ELF-1 (cell line): Measurements from ENCODE around the gene GNL2.
"Not testable (repeated sequence)": the region's sequence is repeated elsewhere in the genome, so short reads cannot be mapped to it uniquely, and the experiment has no call there.

Experiments used
- DNase-seq: peaks from one replicate; pipeline ENCODE4 v3.0.0-alpha.2; 2016; ENCODE audit warnings: low read depth, low spot score

GNL2 gene

DNA sequence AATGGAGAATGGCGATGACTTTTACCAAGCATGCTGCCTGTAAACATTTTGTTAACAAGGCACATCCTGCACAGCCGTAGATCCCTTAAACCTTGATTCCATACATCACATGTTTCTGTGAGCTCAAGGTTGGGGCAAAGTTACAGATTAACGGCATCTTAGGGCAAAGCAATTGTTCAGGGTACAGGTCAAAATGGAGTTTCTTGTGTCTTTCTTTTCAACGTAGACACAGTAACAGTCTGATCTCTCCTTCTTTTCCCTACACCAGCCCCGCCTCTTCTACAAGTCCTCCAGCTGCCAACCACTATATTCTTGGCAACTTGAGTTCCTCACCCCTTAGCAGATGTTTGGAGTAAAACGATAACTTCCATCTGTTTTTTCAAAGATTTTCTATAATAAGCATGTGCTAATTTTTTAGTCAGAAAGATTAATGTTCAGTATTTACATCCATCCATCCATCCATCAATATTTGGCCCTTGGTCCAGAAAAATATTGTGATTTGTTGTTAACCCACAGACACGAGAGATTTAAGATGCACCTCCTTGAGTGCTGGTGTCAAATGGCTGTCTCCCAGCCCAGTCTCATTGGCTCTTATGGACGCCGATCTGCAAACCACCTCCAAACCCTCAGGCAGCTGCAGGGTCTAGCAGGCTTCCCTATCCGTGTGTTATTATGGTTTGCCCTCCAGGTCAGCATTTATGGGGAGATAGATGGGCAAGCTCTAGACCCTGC is 35.2 kb downstream of the GNL2 start:
- no peak for DNase-seq

GRCh38 chr1:37559957-37560379 is 35.8 kb downstream of the GNL2 start:
- DNase-seq: not testable (repeated sequence)

- no peak for DNase-seq
Measured at GRCh38 chr1:37559080-37559479, 36.7 kb downstream of the GNL2 start.

DNA sequence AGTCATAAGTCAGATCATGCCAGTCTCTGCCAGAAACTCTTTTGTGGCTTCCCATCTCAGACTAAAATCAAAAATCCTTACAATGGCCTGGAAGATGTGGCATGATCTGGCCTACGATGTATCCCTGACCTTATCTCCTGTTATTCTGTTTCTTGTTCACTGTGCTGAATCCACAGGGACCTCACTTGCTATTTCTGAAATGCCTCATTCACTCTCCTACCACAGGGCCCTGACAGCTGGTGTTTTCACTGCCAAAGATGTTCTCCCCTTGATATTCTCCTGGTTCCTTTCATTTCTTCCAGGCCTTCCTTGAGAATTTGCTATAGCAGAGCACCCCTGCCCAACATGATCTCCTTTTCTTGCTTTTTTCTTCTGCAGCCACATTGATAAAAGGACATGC is 37.3 kb downstream of the GNL2 start:
- DNase-seq: no peak

DNA sequence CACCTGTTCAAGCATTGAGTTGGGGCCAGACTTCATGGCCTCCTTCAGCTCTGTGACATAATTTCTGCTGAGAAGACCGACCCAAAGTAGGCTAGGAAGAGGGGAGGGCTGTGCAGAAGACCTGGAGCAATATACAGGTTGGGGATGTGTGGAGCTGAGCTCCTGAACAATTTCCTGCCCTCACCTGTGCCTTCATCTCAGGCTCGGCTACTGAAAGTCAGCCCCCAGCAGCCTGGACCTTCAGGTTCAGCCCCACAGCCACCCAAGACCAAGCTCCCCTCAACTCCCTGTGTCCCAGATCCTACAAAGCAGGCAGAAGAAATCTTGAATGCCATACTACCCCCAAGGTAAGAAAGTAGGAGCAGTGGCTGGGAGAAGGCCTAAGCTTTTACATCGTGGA is 38.3 kb downstream of the GNL2 start:
- no peak for DNase-seq

- peak; percentile 97 for DNase-seq
Measured at GRCh38 chr1:37556712-37557196, 39.0 kb downstream of the GNL2 start, which contains the start of gene DNALI1. DNALI1 (plus strand) TSS chr1:37556940; CDS start chr1:37556995, 55 bp downstream.

- DNase-seq: peak; percentile 94
Measured at GRCh38 chr1:37553927-37554808, 41.6 kb downstream of the GNL2 start, which contains the start of gene SNIP1. SNIP1 (minus strand) TSS chr1:37554293; CDS start chr1:37554229, 64 bp downstream.

DNA sequence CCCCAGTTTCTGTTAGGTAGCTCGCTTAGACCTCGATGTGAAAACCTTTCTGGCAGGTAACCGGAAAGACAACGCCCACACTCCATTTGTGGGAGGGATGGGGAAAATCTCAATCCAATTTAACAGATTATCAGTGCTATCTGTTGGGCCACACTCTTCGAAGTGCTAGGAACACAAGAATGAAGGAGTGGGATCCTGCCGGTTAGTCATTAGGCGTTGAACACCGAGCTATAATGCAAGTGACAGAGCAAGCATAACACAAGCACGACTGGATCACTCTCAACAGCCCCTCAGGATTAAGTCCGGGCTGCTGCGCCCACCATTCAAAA is 42.2 kb downstream of the GNL2 start:
- no peak for DNase-seq

DNA sequence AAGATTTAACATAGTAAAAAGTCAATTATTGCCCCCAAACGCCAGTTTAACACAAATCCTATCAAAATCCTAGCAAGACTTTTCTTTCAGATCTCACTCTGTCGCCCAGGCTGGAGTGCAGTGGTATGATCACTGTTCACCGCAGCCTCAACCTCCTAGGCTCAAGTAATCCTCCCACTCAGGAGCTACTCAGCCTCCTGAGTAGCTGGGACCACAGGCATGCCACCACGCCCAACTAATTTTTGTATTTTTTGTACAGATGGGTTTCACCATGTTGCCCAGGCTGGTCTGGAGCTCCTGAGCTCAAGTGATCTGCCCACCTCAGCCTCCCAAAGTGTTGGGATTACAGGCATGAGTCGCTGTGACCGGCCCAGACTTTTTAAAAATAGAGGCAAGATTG is 46.4 kb downstream of the GNL2 start:
- DNase-seq: no peak

DNA sequence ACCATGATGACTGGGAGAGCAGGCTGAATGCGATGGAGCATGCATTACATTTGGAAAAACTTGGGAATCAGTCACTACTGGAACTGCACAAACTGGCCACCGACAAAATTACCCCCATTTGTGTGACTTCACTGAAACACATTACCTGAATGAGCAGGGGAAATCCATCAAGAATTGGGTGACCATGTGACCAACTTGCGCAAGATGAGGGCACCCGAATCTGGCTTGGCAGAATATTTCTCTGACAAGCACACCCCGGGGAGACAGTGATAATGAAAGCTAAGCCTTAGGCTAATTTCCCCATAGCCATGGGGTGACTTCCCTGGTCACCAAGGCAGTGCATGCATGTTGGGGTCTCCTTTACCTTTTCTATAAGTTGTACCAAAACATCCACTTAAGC is 50.7 kb downstream of the GNL2 start:
- DNase-seq: no peak

DNA sequence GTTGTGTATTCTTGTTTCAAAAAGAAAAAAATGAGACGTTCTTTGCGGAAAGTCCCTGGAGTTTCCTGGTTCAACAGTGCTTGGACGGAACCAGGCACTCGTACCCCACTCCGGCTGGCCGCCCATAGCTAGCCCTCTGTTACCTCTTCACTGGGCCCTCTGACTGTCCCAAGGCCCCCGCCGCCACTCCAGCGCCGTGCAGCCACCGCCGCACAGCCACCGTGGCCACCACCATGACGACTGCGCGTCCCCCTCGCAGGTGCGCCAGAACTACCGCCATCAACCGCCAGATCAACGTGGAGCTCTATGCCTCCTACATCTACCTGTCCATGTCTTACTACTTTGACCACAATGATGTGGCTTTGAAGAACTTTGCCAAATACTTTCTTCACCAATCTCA is 51.2 kb downstream of the GNL2 start:
- no peak for DNase-seq

DNA sequence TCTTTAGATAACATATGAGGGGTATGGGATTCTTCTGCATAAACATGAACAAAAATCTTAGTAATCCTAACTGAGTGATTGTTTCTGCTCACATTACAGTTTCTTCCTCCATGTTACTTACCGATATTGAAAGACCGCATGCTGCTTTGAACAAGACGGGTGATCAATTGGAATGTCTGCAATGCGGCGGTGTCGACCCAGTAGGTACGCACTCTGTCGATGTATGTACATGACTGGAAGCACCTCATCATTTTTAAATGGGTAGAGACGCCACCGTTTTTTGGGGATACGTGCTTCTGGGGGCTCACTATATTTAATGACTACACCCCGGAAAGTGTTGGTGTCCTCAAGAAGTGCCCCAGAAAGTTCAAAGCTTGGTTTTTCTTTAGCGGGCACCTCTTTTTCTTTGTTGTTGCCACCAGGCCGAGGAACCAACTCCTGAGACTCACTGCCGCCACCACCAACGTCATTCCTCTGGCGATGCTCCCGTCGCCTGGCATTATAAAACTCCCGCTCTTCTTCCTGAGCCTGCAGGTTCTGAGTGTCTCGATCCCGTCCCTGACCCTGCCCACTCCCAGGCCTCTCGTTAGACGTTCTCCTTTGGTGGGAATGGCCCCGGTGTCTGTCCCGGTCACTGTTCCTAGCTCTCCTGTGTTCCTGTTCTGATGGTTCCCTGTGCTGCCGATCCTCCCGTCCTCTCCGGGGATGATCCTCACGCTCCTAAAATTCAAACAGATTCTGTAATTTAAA is 55.5 kb downstream of the GNL2 start:
- DNase-seq: no peak

DNA sequence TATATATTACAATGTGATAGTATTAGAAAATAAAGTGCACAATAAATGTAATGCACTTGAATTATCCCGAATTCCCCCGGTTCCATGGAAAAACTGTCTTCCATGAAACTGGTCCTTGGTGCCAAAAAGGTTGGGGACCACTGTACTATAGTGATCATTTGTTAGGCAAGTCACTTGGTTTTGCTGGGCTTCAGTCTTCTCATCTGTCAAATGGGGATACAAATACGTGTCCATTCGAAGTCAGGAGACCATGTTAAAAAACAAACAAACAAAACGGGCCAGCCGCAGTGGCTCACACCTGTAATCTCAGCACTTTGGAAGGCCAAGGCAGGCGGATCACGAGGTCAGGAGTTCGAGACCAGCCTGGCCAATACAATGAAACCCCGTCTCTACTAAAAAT is 56.6 kb downstream of the GNL2 start:
- not testable (repeated sequence) for DNase-seq

DNA sequence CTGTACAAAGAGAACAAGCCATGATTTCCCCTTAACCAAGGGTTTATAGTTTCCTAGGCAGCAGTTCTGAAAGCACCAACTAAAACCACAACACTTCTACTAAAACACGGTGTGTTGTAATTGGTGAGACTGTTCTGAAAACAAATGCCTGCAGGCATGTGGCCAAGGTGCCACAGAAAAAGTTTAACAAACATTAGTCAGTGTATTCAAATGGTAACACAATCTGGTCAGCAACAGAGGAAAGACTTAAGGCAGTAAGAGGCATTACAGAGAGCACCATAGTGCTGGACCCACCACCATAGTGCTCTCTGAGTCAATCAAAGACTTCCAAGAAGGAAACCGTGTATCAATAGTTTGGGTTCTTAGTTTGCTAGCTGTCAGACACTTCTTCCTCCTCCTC is 58.4 kb downstream of the GNL2 start:
- no peak for DNase-seq

DNA sequence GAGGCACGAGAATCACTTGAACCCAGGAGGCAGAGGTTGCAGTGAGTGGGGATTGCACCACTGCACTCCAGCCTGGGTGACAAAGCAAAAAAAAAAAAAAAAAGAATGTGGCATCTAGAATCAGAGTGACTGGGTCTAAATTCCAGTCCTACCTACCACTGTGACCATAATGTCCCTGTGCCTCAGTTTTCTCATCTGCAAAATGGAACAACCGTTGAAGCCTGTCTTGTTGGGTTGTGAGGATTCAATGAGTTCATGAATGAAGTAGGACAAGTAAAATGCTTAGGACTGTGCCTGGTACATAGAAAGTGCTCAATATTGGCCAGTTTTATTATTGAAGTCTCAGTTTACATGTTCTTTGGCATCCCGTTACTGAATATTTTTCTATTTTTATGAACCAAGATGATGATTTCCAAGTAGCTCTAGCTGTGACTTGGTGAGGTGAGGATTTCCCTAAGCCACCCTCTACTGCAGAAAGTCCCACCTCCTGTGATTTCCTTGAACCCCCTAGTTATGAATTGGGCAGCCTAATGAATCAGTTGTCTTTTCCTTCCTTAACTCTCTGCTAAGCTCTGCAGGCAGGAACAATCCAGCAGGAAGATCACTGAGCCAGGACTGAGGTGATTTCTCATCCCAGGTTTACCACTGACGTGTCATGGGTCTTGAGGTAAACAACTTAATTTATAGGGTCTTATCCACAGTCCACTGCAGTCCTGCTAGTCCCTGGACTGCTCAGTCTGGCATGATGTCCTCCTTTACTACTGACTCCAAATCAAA is 62.2 kb downstream of the GNL2 start:
- DNase-seq: no peak

GRCh38 chr1:37532418-37533156 is 63.1 kb downstream of the GNL2 start:
- DNase-seq: not testable (repeated sequence)

DNA sequence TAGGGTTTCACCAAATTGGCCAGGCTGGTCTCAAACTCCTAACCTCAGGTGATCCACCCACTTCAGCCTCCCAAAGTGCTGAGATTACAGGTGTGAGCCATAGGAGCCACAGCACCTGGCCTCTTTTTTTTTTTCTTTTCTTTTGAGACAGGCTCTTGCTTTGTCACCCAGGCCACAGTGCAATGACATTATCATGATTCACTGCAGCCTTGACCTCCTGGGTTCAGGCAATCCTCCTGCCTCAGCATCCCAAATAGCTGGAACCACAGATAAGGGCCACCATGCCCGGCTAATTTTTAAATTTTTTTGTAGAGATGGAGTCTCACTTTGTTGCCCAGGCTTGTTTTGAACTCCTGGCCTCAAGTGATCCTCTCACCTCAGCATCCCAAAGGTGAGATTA is 65.8 kb downstream of the GNL2 start:
- not testable (repeated sequence) for DNase-seq

DNA sequence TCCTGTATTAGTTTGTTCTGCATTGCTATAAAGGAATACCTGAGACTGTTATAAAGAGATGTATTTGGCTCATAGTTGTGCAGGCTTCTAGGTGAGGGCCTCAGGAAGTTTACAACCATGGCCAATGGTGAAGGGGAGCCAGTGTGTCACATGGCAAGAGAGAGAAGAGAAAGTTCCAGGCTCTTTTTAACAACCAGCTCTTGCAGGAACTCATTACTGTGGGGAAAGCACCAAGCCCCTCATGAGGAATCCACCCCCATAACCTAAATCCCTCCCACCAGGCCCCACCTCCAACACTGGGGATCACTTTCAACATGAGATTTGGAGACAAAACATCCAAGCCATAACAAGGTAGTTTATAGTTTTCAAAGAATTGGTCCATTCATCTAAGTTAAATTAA is 76.1 kb downstream of the GNL2 start:
- DNase-seq: no peak

GRCh38 chr1:37518929-37519328 is 76.8 kb downstream of the GNL2 start:
- DNase-seq: not testable (repeated sequence)

DNA sequence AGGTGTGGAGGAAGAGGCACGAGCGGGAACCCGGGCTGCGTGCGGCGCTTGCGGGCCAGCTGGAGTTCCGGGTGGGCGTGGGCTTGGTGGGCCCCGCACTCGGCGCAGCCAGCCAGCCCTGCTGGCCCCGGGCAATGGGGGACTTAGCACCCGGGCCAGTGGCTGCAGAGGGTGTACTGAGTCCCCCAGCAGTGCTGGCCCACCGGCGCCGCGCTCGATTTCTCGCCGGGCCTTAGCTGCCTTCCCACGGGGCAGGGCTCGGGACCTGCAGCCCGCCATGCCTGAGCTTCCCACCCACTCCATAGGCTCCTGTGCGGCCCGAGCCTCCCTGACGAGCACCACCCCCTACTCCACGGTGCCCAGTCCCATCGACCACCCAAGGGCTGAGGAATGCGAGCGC is 77.5 kb downstream of the GNL2 start:
- DNase-seq: not testable (repeated sequence)
